GM21717 (cell line): Measurements from ENCODE around the gene ALK.

Experiments
- ATAC-seq: cut with Tn5 transposase; IDR thresholded peaks from one replicate; pipeline ENCODE4 v1.9.1; 2021; ENCODE audit warnings: mild to moderate bottlenecking, moderate library complexity; ENCODE audit not compliant: unreplicated experiment

The ALK gene

GRCh38 chr2:29614295-29614830 lies 307.0 kb downstream of the ALK start:
- ATAC-seq: no peak

DNA sequence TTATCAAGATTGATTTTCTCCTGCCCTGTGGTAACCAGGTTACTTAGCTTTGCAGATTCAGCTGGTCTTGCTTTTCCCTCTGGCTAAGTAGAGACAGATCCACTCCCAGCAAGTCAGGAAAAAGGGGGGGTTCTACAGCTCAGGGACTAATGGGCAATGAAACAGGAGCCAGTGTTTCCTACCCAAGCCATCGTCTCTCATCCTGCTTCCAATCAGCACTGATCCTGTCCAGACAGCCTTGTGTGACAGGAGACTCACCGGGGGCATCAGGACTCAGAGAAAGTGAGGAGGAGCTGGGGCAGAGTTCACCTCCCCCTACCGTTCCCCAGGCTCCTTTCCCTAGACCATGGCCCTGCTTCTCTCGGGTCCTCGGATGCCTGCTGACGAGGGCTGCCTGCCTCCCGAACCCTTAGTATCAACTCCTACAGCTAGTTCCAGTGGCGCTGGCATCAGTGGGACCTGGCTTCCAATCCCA lies 307.6 kb downstream of the ALK start:
- ATAC-seq: no peak

DNA sequence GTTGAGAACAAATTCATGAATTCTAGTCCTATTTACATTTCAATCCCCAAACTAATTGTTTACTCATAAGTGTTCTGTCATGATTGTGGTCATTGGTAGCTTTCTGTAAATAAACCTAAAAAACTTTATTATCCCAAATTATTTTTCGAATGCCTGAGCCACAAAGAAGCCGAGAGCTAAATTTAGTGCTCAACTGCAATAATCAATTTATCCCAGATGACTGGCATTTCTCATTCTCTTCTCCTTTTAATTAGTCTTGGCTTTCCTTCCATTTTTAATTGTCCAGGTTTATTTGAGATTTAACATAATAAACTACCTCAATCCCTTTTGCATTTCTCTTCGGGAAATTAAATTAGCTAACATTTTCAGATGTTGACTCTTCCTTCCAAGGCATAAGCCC lies 308.3 kb downstream of the ALK start:
- no peak for ATAC-seq

GRCh38 chr2:29612568-29612967 lies 308.8 kb downstream of the ALK start:
- no peak for ATAC-seq

DNA sequence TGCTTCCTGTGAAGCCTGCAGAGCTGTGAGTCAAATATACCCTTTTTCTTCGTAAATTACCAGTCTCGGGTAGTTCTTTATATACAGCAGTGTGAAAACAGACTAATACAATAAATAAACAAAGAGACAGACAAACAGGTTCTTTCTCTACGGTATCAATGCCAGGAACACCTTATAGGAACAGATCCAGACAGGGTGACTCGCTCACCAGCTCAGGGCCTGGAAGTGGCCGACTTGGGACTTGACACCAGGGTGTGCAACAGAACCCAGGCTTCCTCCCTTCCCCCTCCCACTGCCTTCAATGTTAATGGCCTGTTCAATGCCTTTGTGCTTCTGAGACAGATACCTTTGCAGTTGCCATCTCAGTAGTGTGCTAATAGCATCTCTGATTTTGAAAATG lies 309.5 kb downstream of the ALK start:
- no peak for ATAC-seq

DNA sequence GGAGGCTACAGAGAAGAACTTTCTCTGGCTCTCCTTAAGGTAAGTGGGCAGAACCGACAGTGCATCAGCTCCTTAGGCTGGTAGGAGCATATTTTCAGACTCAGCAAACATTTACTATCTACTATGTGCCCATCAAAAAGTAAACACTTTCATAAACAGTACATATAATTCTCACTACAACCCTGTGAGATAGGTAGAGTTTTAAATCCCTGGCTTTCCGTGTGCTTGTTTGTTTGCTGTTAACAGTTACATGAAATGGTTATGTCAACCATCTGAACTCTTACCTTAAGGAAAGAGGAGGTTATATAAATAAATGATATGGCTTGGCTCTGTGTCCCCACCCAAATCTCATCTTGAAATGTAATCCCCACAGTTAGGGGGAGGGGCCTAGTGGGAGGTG lies 310.1 kb downstream of the ALK start:
- no peak for ATAC-seq

- no peak for ATAC-seq
Observed at GRCh38 chr2:29610569-29610968, 310.8 kb downstream of the ALK start.

- ATAC-seq: no peak
Observed at GRCh38 chr2:29607038-29607420, 314.4 kb downstream of the ALK start.

- no peak for ATAC-seq
Observed at GRCh38 chr2:29606104-29607037, 315.0 kb downstream of the ALK start.

GRCh38 chr2:29603341-29603740 lies 318.0 kb downstream of the ALK start:
- ATAC-seq: no peak

GRCh38 chr2:29601872-29602271 lies 319.5 kb downstream of the ALK start:
- ATAC-seq: no peak

GRCh38 chr2:29601321-29601720 lies 320.1 kb downstream of the ALK start:
- ATAC-seq: no peak

DNA sequence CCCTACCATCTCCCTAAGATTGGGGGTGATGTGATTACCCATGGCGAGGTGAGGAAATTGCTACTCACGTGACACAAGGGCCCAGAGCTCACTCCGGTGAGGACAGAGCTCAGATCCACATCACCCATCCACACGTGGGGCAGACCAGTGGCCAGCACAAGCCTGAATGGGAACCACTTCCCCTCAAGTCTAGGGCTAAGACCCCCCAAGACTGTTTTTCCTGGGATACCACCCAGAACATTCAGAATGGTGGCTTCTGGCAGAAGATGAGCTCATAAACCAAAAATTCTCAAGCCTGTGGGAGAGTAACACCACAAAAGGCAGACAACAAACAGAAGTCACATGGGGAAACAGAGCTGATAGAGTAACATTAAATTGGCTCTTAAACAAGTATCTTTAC lies 321.4 kb downstream of the ALK start:
- ATAC-seq: no peak

GRCh38 chr2:29598978-29599377 lies 322.4 kb downstream of the ALK start:
- ATAC-seq: no peak

GRCh38 chr2:29597035-29597434 lies 324.4 kb downstream of the ALK start:
- ATAC-seq: no peak

GRCh38 chr2:29596584-29596983 lies 324.8 kb downstream of the ALK start:
- ATAC-seq: no peak

DNA sequence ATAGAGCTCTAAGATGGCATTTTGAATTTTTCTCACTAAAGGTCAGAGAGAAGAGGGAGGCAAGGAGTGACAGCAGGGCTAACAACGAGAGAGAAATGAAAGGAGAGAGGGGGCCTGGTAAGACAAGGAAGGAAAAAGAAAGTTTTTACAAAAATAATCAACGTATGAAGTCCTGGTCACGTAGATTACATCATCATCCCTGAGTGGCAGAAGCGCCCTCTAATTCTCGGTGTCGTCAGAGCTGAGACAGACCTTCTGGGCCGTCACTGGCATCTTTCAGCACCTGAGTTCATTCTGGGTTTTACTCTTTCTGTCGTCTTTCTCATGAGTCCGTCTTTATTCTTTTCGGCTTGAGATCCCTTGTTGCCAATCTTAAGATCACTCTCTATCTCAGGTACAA lies 329.8 kb downstream of the ALK start:
- no peak for ATAC-seq

DNA sequence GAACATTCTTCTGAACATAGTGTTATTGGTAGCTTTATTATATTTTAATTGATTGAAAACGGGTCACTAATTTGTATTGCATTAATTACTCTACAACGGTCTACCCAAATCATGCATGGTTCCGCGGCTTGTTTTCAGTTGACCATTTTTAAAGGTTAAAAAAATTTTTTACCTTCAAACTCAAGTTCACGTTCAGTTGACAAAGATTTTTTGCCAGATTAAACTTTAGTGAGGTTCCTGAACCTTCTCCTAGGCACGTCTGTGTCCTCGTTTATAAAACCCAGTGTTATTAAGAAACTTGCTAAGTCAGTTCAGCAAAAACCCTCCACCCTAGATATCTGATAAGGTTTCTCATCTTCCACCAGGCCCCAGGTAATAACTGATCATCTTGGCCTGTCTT lies 331.2 kb downstream of the ALK start:
- ATAC-seq: no peak

GRCh38 chr2:29589440-29590103 lies 331.8 kb downstream of the ALK start:
- ATAC-seq: no peak

DNA sequence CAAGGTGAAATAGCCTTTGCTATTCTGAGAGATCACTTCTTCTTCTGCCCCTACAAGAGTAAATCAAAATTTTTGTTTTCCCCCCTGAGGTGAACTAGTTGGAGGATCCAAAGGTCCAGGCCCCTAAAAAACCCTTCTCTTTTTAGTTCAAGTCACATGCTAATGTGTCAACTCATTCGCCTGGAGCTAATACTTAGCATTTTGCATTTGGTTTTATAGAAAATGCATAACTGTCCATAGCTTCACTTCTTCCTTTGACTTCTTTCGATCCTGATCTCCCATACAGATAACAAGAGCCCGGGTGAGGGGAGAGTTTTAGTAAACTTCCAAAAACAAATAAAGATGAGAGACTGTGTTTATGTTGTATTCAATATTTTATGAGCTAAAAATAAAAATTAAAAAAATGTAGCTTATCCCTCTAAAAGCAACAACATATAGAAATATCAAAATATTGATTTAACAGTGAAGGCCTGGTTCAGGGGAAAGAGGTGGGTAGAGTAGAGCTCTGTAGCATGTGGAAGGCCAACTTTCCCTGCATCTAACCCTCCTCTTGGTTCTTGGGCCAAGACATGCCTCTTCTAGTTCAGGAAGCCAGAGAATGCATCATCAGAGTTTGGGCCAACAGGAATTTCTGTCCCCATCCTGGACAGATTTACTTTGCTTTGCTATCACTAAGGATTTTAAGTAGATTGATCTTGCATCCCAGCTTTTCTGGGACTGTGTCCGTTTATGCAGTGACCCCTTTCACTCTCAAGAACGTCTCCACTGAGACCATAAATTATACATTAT lies 333.8 kb downstream of the ALK start:
- ATAC-seq: no peak

GRCh38 chr2:29586919-29587318 lies 334.5 kb downstream of the ALK start:
- ATAC-seq: no peak
